Common myeloid progenitor, CD34-positive (primary cell): ENCODE measurements around the gene PKDCC. TPM values are rescaled to one million over a fixed set of nuclear protein-coding genes. Genes with fewer than 3 reads are reported as not detected.

Source experiments
- CTCF ChIA-PET: fragments of 350-600 bp; sonication (Branson Sonifier 250); formaldehyde crosslinking; loops from one replicate; lab custom pipeline; 2021; ENCODE audit warnings: antibody characterized with exemption; lab: Charles Lee
- POLR2A ChIA-PET: fragments of 350-600 bp; sonication (Branson Sonifier 250); formaldehyde crosslinking; loops from one replicate; lab custom pipeline; 2021; ENCODE audit warnings: antibody characterized with exemption; lab: Charles Lee
- DNase-seq, 3 donors: peaks; one replicate each; pipeline versions ENCODE4 v3.0.0 to v3.0.0-alpha.2; 2013
- H3K27ac ChIP-seq, 2 experiments: 1 replicate in 1 of 2; 2 replicates in 1 of 2; pipeline ENCODE4 v1.7.0; 2013; ENCODE audit warnings: inconsistent platforms in 2 of 2, low read length in 2 of 2, mild to moderate bottlenecking in 2 of 2, low read depth in 1 of 2, moderate library complexity in 1 of 2; ENCODE audit not compliant: severe bottlenecking in 2 of 2, insufficient read depth in 1 of 2, poor library complexity in 1 of 2
- H3K27me3 ChIP-seq, 5 experiments: replicated peaks in 2 of 5; 1 replicate in 3 of 5; 2 replicates in 2 of 5; pipeline versions ENCODE4 v1.6.1 to v1.7.0; 2013; ENCODE audit warnings: low read length in 4 of 5, mild to moderate bottlenecking in 2 of 5, moderate library complexity in 2 of 5, inconsistent platforms in 1 of 5; ENCODE audit not compliant: insufficient read depth in 5 of 5, control insufficient read depth in 4 of 5
- H3K36me3 ChIP-seq, 4 experiments: 1 replicate in 2 of 4; 2 replicates in 2 of 4; pipeline versions ENCODE4 v1.6.1 to v1.7.0; 2013; ENCODE audit warnings: low read length in 3 of 4, control low read depth in 1 of 4, mild to moderate bottlenecking in 1 of 4; ENCODE audit not compliant: control insufficient read depth in 4 of 4, insufficient read depth in 4 of 4
- H3K4me1 ChIP-seq, 4 experiments: 1 replicate in 3 of 4; 2 replicates in 1 of 4; pipeline versions ENCODE4 v1.6.1 to v1.7.1; 2013; ENCODE audit warnings: low read length in 3 of 4, mild to moderate bottlenecking in 3 of 4, control low read depth in 1 of 4, inconsistent platforms in 1 of 4, moderate library complexity in 1 of 4; ENCODE audit not compliant: control insufficient read depth in 4 of 4, insufficient read depth in 4 of 4; ENCODE audit errors: control extremely low read depth in 1 of 4
- H3K4me3 ChIP-seq, 7 experiments: 1 replicate in 4 of 7; 2 replicates in 3 of 7; pipeline versions ENCODE4 v1.5.1 to v1.7.0; 2013; ENCODE audit warnings: mild to moderate bottlenecking in 7 of 7, low read length in 6 of 7, moderate library complexity in 6 of 7, inconsistent platforms in 2 of 7, low read depth in 2 of 7, control low read depth in 1 of 7; ENCODE audit not compliant: insufficient read depth in 4 of 7, control insufficient read depth in 1 of 7; ENCODE audit errors: extremely low read depth in 1 of 7
- H3K9me3 ChIP-seq, 5 experiments: 1 replicate in 4 of 5; 2 replicates in 1 of 5; pipeline versions ENCODE4 v1.6.1 to v1.7.1; 2013; ENCODE audit warnings: low read length in 4 of 5, mild to moderate bottlenecking in 2 of 5, inconsistent platforms in 1 of 5, low read depth in 1 of 5, moderate library complexity in 1 of 5; ENCODE audit not compliant: control insufficient read depth in 4 of 5, insufficient read depth in 2 of 5; ENCODE audit errors: control extremely low read depth in 1 of 5
- WGBS: methylation state at CpG from one replicate; pipeline ENCODE4 v1.1.5; 2013; ENCODE audit not compliant: insufficient coverage; 5-methylcytosine and 5-hydroxymethylcytosine counted together
- polyA plus RNA-seq: library from polyadenylated mRNA; unstranded; fragments of 120-200 nt; gene quantifications from one replicate; pipeline ENCODE4 v1.2.1, GENCODE V29; 2013

The PKDCC gene
- polyA plus RNA-seq, result 0.11 TPM

GRCh38 chr2:42047488-42048298 is at the start of gene PKDCC:
Gene PKDCC, plus strand, starts transcription at chr2:42048021. Its CDS starts 179 bp downstream, at chr2:42048200.
- Histone ChIP-seq H3K4me3 (peak within 1 kb of the TSS; percentile 18 to 68 (median 52)), H3K27me3 (peaks cover 0 to 68% (median 35%) of the 10 kb centered on the region in 5 experiments), H3K27ac (no peak within 1 kb of the TSS), H3K4me1 (peaks cover 0 to 16% (median 13%) of the 10 kb centered on the region in 4 experiments), H3K36me3 (no peaks in the 10 kb centered on the region), H3K9me3 (no peaks in the 10 kb centered on the region)
- DNase-seq, result peak; percentile 22 to 52 (median 25)
- ChIA-PET POLR2A (no interaction called here), CTCF (interaction anchor here (1.1 kb wide), 1 partner anchor 24 kb away, joined by 3 read pairs; no protein-coding TSS in a partner anchor)
- 0% methylated on average over 42 of the region's 111 CpGs for WGBS

GRCh38 chr2:41998186-41999127 is 49.4 kb upstream of the PKDCC start:
- 91% methylated on average over 10 of the region's 15 CpGs for WGBS
- ChIA-PET POLR2A (no interaction called here), CTCF (no interaction called here)

GRCh38 chr2:41999128-41999480 is 48.7 kb upstream of the PKDCC start:
- H3K4me3 ChIP-seq, result no peak overlapping the region
- ChIA-PET POLR2A (no interaction called here), CTCF (no interaction called here)
- peaks cover 0 to 9% (median 4%) of the 10 kb centered on the region in 5 experiments for H3K9me3 ChIP-seq
- H3K36me3 ChIP-seq, result no peaks in the 10 kb centered on the region
- DNase-seq, result no peak
- H3K27ac ChIP-seq, result no peak overlapping the region
- no CpG with 5 or more reads among the region's 1 CpG for WGBS
- H3K4me1 ChIP-seq, result no peaks in the 10 kb centered on the region
- H3K27me3 ChIP-seq, result peaks cover 0 to 1% (median 0%) of the 10 kb centered on the region in 5 experiments

More at GRCh38 chr2:41998186-41999127, 49.4 kb upstream of the PKDCC start:
- DNase-seq, result no peak
- no peak overlapping the region for H3K4me3 ChIP-seq
- no peaks in the 10 kb centered on the region for H3K4me1 ChIP-seq
- no peaks in the 10 kb centered on the region for H3K36me3 ChIP-seq
- no peak overlapping the region for H3K27ac ChIP-seq
- H3K9me3 ChIP-seq, result peaks cover 0 to 3% (median 2%) of the 10 kb centered on the region in 5 experiments
- H3K27me3 ChIP-seq, result peaks cover 0 to 1% (median 0%) of the 10 kb centered on the region in 5 experiments

GRCh38 chr2:41999592-42000281 is 48.1 kb upstream of the PKDCC start:
- Histone ChIP-seq H3K4me3 (no peak overlapping the region), H3K4me1 (no peaks in the 10 kb centered on the region), H3K9me3 (peaks cover 0 to 14% (median 4%) of the 10 kb centered on the region in 5 experiments), H3K27ac (no peak overlapping the region), H3K36me3 (no peaks in the 10 kb centered on the region), H3K27me3 (peaks cover 0 to 1% (median 0%) of the 10 kb centered on the region in 5 experiments)
- ChIA-PET POLR2A (no interaction called here), CTCF (no interaction called here)
- WGBS, result 95% methylated on average over 5 of the region's 9 CpGs
- DNase-seq, result no peak

- no peak overlapping the region for H3K4me3 ChIP-seq
- no peaks in the 10 kb centered on the region for H3K36me3 ChIP-seq
- peaks cover 2 to 20% (median 8%) of the 10 kb centered on the region in 5 experiments for H3K9me3 ChIP-seq
- H3K27ac ChIP-seq, result no peak overlapping the region
- no peak for DNase-seq
- H3K4me1 ChIP-seq, result no peaks in the 10 kb centered on the region
- 94% methylated on average over 20 of the region's 21 CpGs for WGBS
- peaks cover 0 to 1% (median 0%) of the 10 kb centered on the region in 5 experiments for H3K27me3 ChIP-seq
- ChIA-PET POLR2A (no interaction called here), CTCF (interaction anchor here (0.7 to 1.5 kb wide), 2 partner anchors 9 to 123 kb away, joined by 3 to 6 read pairs; no protein-coding TSS in a partner anchor)
Observed at GRCh38 chr2:42001711-42002201, 46.1 kb upstream of the PKDCC start.

- ChIA-PET POLR2A (no interaction called here), CTCF (no interaction called here)
- Histone ChIP-seq H3K27ac (no peak overlapping the region), H3K36me3 (no peaks in the 10 kb centered on the region), H3K9me3 (peaks cover 0 to 20% (median 8%) of the 10 kb centered on the region in 5 experiments), H3K27me3 (peaks cover 0 to 1% (median 0%) of the 10 kb centered on the region in 5 experiments), H3K4me1 (peaks cover 0 to 7% (median 0%) of the 10 kb centered on the region in 4 experiments), H3K4me3 (no peak overlapping the region)
- no peak for DNase-seq
- WGBS, result 98% methylated on average over 4 of the region's 7 CpGs
Observed at GRCh38 chr2:42007551-42007950, 40.3 kb upstream of the PKDCC start.
